Smooth muscle cell (in vitro differentiated cells): Measurements from ENCODE around the gene LEKR1. TPM values are rescaled to one million over a fixed set of nuclear protein-coding genes. Genes with fewer than 3 reads are reported as not detected.

Experiments used
- DNase-seq: peaks from one replicate; lab custom pipeline; 2025; ENCODE audit not compliant: unreplicated experiment; lab: John Stamatoyannopoulos, UW
- H2AFZ ChIP-seq: fragments of 200-600 bp; sonication (generic); 2 replicates; pipeline ENCODE4 v1.6.0; 2016; ENCODE audit warnings: antibody characterized with exemption, low read depth, mild to moderate bottlenecking
- H3F3A ChIP-seq: fragments of 200-600 bp; sonication (generic); 2 replicates; pipeline ENCODE4 v1.6.0; 2017; ENCODE audit warnings: antibody characterized with exemption, low read depth
- H3K27ac ChIP-seq: fragments of 200-600 bp; sonication (generic); 2 replicates; pipeline ENCODE4 v1.5.1; 2016; ENCODE audit warnings: low read depth, mild to moderate bottlenecking
- H3K27me3 ChIP-seq: fragments of 200-600 bp; sonication (generic); 2 replicates; pipeline ENCODE4 v1.6.1; 2016; ENCODE audit warnings: low read depth, mild to moderate bottlenecking
- H3K36me3 ChIP-seq: fragments of 200-600 bp; sonication (generic); 2 replicates; pipeline ENCODE4 v1.5.1; 2016; ENCODE audit warnings: low read depth
- H3K4me1 ChIP-seq: fragments of 200-600 bp; sonication (generic); 2 replicates; pipeline ENCODE4 v1.5.1; 2016; ENCODE audit warnings: low read depth
- H3K4me2 ChIP-seq: fragments of 200-600 bp; sonication (generic); 2 replicates; pipeline ENCODE4 v1.6.0; 2016; ENCODE audit warnings: mild to moderate bottlenecking
- H3K4me3 ChIP-seq: fragments of 200-600 bp; sonication (generic); 2 replicates; pipeline ENCODE4 v1.5.1; 2016; ENCODE audit warnings: mild to moderate bottlenecking
- H3K79me2 ChIP-seq: fragments of 200-600 bp; sonication (generic); 2 replicates; pipeline ENCODE4 v1.6.0; 2016; ENCODE audit warnings: low read depth, mild to moderate bottlenecking
- H3K9ac ChIP-seq: fragments of 200-600 bp; sonication (generic); 2 replicates; pipeline ENCODE4 v1.6.0; 2016; ENCODE audit warnings: low read depth
- H3K9me3 ChIP-seq: fragments of 200-600 bp; sonication (generic); replicated peaks from 2 replicates; pipeline ENCODE4 v1.5.1; 2016; ENCODE audit warnings: low read depth
- H4K20me1 ChIP-seq: fragments of 200-600 bp; sonication (generic); 2 replicates; pipeline ENCODE4 v1.6.0; 2016; ENCODE audit warnings: low read depth
- CTCF ChIP-seq: fragments of 200-600 bp; sonication (generic); IDR thresholded peaks from 2 replicates; pipeline ENCODE4 v1.5.1; 2017; ENCODE audit warnings: borderline replicate concordance, mild to moderate bottlenecking, antibody characterized with exemption; ENCODE audit not compliant: insufficient read depth, poor library complexity, severe bottlenecking
- WGBS: methylation state at CpG from one replicate; pipeline ENCODE4 v1.1.7; 2016; ENCODE audit warnings: low lambda C conversion rate; 5-methylcytosine and 5-hydroxymethylcytosine counted together
- polyA plus RNA-seq: library from polyadenylated mRNA; unstranded; fragments of >200 nt; fragmentation: Nextera tagmentation; extraction: Ambion mirVana; gene quantifications from 2 replicates; pipeline ENCODE4 v1.2.1, GENCODE V29; 2016
- total RNA-seq: library from RNA; depleted of rRNA; stranded (reverse); fragments of >200 nt; gene quantifications from 2 replicates; pipeline ENCODE4 v1.2.3, GENCODE V29; 2014

The LEKR1 gene
- total and polyA plus RNA-seq, 2 experiments from 2014 or later: 1.3 to 2.3 TPM

- DNase-seq: no peak
- H3K4me3 ChIP-seq: no peak overlapping the region
- H3K79me2 ChIP-seq: no peaks in the 10 kb centered on the region
- no peak for TF ChIP-seq CTCF
- H3K4me2 ChIP-seq: no peak overlapping the region
- no peaks in the 10 kb centered on the region for H4K20me1 ChIP-seq
- H3K4me1 ChIP-seq: no peaks in the 10 kb centered on the region
- H3K27me3 ChIP-seq: no peaks in the 10 kb centered on the region
- no peak overlapping the region for H2AFZ ChIP-seq
- H3K27ac ChIP-seq: no peak overlapping the region
- H3K36me3 ChIP-seq: no peaks in the 10 kb centered on the region
- WGBS: 96% methylated on average over 3 of the region's 3 CpGs
- no peaks in the 10 kb centered on the region for H3K9me3 ChIP-seq
- no peak overlapping the region for H3K9ac ChIP-seq
- H3F3A ChIP-seq: no peaks in the 10 kb centered on the region
Measured at GRCh38 chr3:156919818-156920217, 93.7 kb downstream of the LEKR1 start.

- Histone ChIP-seq H2AFZ (no peak overlapping the region), H3K36me3 (no peaks in the 10 kb centered on the region), H4K20me1 (no peaks in the 10 kb centered on the region), H3K9ac (no peak overlapping the region), H3K9me3 (no peaks in the 10 kb centered on the region), H3K4me1 (no peaks in the 10 kb centered on the region), H3K4me3 (no peak overlapping the region), H3K4me2 (no peak overlapping the region), H3K79me2 (no peaks in the 10 kb centered on the region), H3K27me3 (no peaks in the 10 kb centered on the region), H3K27ac (no peak overlapping the region), H3F3A (no peaks in the 10 kb centered on the region)
- no peak for TF ChIP-seq CTCF
- 86% methylated on average over 1 of the region's 1 CpG for WGBS
- no peak for DNase-seq
Measured at GRCh38 chr3:156920399-156920798, 94.2 kb downstream of the LEKR1 start.

- no peaks in the 10 kb centered on the region for H4K20me1 ChIP-seq
Measured at GRCh38 chr3:156923349-156923748, 97.2 kb downstream of the LEKR1 start.

More at GRCh38 chr3:156923349-156923748, 97.2 kb downstream of the LEKR1 start:
- no peaks in the 10 kb centered on the region for H3F3A ChIP-seq
- H3K27me3 ChIP-seq: no peaks in the 10 kb centered on the region
- no peaks in the 10 kb centered on the region for H3K9me3 ChIP-seq
- no peak overlapping the region for H2AFZ ChIP-seq
- H3K36me3 ChIP-seq: no peaks in the 10 kb centered on the region
- WGBS: 100% methylated on average over 1 of the region's 1 CpG
- no peak overlapping the region for H3K9ac ChIP-seq
- TF ChIP-seq CTCF: no peak
- H3K79me2 ChIP-seq: no peaks in the 10 kb centered on the region
- no peak overlapping the region for H3K27ac ChIP-seq
- no peak overlapping the region for H3K4me2 ChIP-seq
- no peaks in the 10 kb centered on the region for H3K4me1 ChIP-seq
- H3K4me3 ChIP-seq: no peak overlapping the region
- no peak for DNase-seq
